PC-9 (cell line): ENCODE measurements around the gene SPON1. TPM values are rescaled to one million over a fixed set of nuclear protein-coding genes. Genes with fewer than 3 reads are reported as not detected.

Experiments used
- BruUV-seq: library from RNA; stranded (reverse); fragments of 400-500 nt; replicated peaks from 2 replicates; lab custom pipeline; 2021; lab: Mats Ljungman, UMichigan
- CTCF ChIA-PET: fragments of 300-600 bp; sonication (Branson Sonifier 250); formaldehyde crosslinking; loops from one replicate; lab custom pipeline; 2022; ENCODE audit warnings: antibody characterized with exemption; lab: Charles Lee
- POLR2A ChIA-PET: fragments of 300-600 bp; sonication (Branson Sonifier 250); formaldehyde crosslinking; loops from one replicate; lab custom pipeline; 2022; ENCODE audit warnings: antibody characterized with exemption; ENCODE audit not compliant: unreplicated experiment; lab: Charles Lee
- DNase-seq, 2 experiments: peaks; one replicate each; pipeline versions ENCODE4 v3.0.0 to v3.0.0-alpha.2; 2015 to 2022; ENCODE audit warnings: mixed read lengths in 1 of 2
- H2AFZ ChIP-seq: fragments of 200-600 bp; sonication (generic); 2 replicates; pipeline ENCODE4 v1.8.1; 2017; ENCODE audit warnings: antibody characterized with exemption
- H3F3A ChIP-seq: fragments of 200-600 bp; sonication (generic); 2 replicates; pipeline ENCODE4 v1.8.1; 2017; ENCODE audit warnings: antibody characterized with exemption, mild to moderate bottlenecking, low read depth; ENCODE audit not compliant: insufficient read depth
- H3K27ac ChIP-seq: fragments of 200-600 bp; sonication (generic); 2 replicates; pipeline ENCODE4 v1.6.1; 2016; ENCODE audit warnings: mixed run types
- H3K27me3 ChIP-seq: fragments of 200-600 bp; sonication (generic); 2 replicates; pipeline ENCODE4 v1.6.1; 2016; ENCODE audit warnings: low read depth, mixed run types; ENCODE audit not compliant: insufficient read depth
- H3K36me3 ChIP-seq: fragments of 200-600 bp; sonication (generic); 2 replicates; pipeline ENCODE4 v1.6.1; 2016; ENCODE audit warnings: low read depth, mixed run types
- H3K4me1 ChIP-seq: fragments of 200-600 bp; sonication (generic); replicated peaks from 2 replicates; pipeline ENCODE4 v1.6.1; 2016; ENCODE audit warnings: mixed run types; ENCODE audit not compliant: insufficient read depth
- H3K4me2 ChIP-seq: fragments of 200-600 bp; sonication (generic); 2 replicates; pipeline ENCODE4 v1.6.1; 2017; ENCODE audit warnings: mixed run types
- H3K4me3 ChIP-seq: fragments of 200-600 bp; sonication (generic); 2 replicates; pipeline ENCODE4 v1.6.1; 2016; ENCODE audit warnings: mixed run types
- H3K79me2 ChIP-seq: fragments of 200-600 bp; sonication (generic); 2 replicates; pipeline ENCODE4 v1.6.1; 2017; ENCODE audit warnings: low read depth, mixed run types
- H3K9me2 ChIP-seq: fragments of 200-600 bp; sonication (generic); 2 replicates; pipeline ENCODE4 v1.8.1; 2017; ENCODE audit warnings: mild to moderate bottlenecking; ENCODE audit not compliant: insufficient read depth
- H3K9me3 ChIP-seq: fragments of 200-600 bp; sonication (generic); 2 replicates; pipeline ENCODE4 v1.8.1; 2016; ENCODE audit warnings: low read depth; ENCODE audit not compliant: insufficient read depth
- H4K20me1 ChIP-seq: fragments of 200-600 bp; sonication (generic); 2 replicates; pipeline ENCODE4 v1.8.1; 2017; ENCODE audit not compliant: insufficient read depth
- EZH2 ChIP-seq: fragments of 200-600 bp; sonication (generic); IDR thresholded peaks from 2 replicates; pipeline ENCODE4 v1.8.0; 2017; ENCODE audit warnings: antibody characterized with exemption, low read depth
- intact Hi-C: fragments of 100-400 bp; cut with micrococcal nuclease; formaldehyde crosslinking; loops from one replicate; pipeline ENCODE4 v1.10.0; 2022; ENCODE audit not compliant: unreplicated experiment
- total RNA-seq: library from RNA; stranded (reverse); gene quantifications from 2 replicates; pipeline ENCODE4 v1.2.3, GENCODE V29; 2021
- TF ChIP-seq, protein P1 (sequence below): fragments of 200-600 bp; sonication (generic); conservative IDR thresholded peaks from 2 replicates; pipeline ENCODE4 v1.6.1; 2017; ENCODE audit warnings: mixed run types, antibody characterized with exemption, mild to moderate bottlenecking, moderate library complexity

Gene SPON1
- total RNA-seq, 1 experiment from 2014 or later: 0.70 TPM

DNA sequence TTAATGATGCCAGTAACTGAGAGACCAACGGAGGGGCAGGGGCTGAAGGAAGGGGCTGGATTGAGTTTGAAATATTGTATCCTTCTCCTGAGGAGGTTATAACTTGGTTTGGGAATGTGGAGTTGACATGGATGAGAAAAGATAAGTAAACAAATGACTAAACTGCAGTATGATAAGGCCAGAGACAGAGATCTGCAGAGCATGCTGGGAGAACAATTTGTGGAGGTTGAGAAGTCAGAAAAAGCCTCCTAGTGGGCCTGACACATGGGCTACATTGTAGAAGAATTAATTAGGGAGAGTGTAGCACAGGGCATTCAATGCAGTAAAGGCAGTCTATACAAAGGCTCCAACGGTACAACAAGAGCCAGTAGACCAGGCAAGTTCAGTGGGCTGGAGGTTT is 55.9 kb downstream of the SPON1 start:
- no peak overlapping the region for H3K4me2 ChIP-seq
- no peak for DNase-seq
- ChIA-PET POLR2A (no interaction called here), CTCF (no interaction called here)
- no peaks in the 10 kb centered on the region for H3K36me3 ChIP-seq
- no peak overlapping the region for H3K27ac ChIP-seq
- H3F3A ChIP-seq: peaks cover 16% of the 10 kb centered on the region; the same call in 1 of the 2 replicates
- peaks cover 40% of the 10 kb centered on the region for H3K4me1 ChIP-seq
- TF ChIP-seq, protein P1, sequence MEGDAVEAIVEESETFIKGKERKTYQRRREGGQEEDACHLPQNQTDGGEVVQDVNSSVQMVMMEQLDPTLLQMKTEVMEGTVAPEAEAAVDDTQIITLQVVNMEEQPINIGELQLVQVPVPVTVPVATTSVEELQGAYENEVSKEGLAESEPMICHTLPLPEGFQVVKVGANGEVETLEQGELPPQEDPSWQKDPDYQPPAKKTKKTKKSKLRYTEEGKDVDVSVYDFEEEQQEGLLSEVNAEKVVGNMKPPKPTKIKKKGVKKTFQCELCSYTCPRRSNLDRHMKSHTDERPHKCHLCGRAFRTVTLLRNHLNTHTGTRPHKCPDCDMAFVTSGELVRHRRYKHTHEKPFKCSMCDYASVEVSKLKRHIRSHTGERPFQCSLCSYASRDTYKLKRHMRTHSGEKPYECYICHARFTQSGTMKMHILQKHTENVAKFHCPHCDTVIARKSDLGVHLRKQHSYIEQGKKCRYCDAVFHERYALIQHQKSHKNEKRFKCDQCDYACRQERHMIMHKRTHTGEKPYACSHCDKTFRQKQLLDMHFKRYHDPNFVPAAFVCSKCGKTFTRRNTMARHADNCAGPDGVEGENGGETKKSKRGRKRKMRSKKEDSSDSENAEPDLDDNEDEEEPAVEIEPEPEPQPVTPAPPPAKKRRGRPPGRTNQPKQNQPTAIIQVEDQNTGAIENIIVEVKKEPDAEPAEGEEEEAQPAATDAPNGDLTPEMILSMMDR: no peak
- no peak for TF ChIP-seq EZH2
- no peaks in the 10 kb centered on the region for H4K20me1 ChIP-seq
- no peaks in the 10 kb centered on the region for H3K79me2 ChIP-seq
- no TSS peak for BruUV-seq
- H2AFZ ChIP-seq: no peak overlapping the region
- no peaks in the 10 kb centered on the region for H3K9me2 ChIP-seq
- no peak overlapping the region for H3K4me3 ChIP-seq
- intact Hi-C loops: no loop called here
- H3K9me3 ChIP-seq: no peaks in the 10 kb centered on the region
- H3K27me3 ChIP-seq: no peaks in the 10 kb centered on the region

DNA sequence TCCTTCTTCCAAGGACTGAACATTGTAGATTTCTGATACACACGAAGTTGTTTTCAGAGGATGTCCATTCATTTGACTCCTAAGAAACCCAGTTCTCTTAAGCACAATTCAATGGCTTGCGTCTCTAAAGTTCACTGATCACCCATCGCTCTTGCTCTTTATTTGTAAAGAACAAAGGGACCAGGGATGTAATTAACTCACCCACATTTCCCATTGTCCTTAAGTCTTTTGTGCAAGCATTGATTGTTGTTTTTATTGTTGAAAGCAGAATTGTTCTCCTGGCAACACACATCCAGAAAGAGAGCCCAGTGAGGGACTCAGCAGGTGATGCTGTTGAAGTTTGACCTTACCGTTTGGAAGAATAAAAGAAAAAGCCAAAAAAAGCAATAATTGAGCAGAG is 59.2 kb downstream of the SPON1 start:
- ChIA-PET CTCF (no interaction called here), POLR2A (no interaction called here)
- Histone ChIP-seq H3K4me1 (peaks cover 20% of the 10 kb centered on the region), H3K9me2 (no peaks in the 10 kb centered on the region), H3K4me3 (no peak overlapping the region), H2AFZ (no peak overlapping the region), H3K4me2 (peak overlapping the region; percentile 20), H3K27me3 (no peaks in the 10 kb centered on the region), H3K9me3 (no peaks in the 10 kb centered on the region), H4K20me1 (no peaks in the 10 kb centered on the region), H3K36me3 (no peaks in the 10 kb centered on the region), H3K27ac (0 out of 2 replicates have a peak overlapping the region, but pooled peaks have one; percentile 37), H3F3A (peaks cover 6% of the 10 kb centered on the region; the same call in 1 of the 2 replicates), H3K79me2 (no peaks in the 10 kb centered on the region)
- no TSS peak for BruUV-seq
- intact Hi-C loops: no loop called here
- TF ChIP-seq, protein P1: no peak
- TF ChIP-seq EZH2: no peak
- DNase-seq: no peak

DNA sequence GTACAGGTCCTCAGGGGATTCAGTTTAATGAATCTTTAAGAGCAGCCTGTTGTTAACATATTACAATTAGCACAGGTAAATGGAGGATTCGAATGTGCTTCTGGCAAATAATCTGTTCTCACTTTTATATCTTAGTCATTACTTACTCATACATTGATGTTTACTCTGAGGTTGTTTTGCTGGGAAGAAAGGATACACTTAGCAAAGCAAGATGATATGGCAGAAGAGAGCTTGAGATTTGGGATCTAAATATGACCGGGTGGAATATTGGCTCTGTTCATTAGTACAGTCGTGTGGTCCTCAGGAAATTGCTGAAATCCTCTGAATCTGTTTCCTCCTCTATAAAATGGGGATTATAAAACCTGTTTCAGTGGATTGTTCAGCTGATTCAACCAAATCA is 59.7 kb downstream of the SPON1 start:
- Histone ChIP-seq H3K4me2 (peak overlapping the region; percentile 20), H3K79me2 (no peaks in the 10 kb centered on the region), H3K9me3 (no peaks in the 10 kb centered on the region), H3K9me2 (no peaks in the 10 kb centered on the region), H3K27ac (peak overlapping the region; percentile 37; the same call in 1 of the 2 replicates), H3K36me3 (no peaks in the 10 kb centered on the region), H3F3A (peaks cover 6% of the 10 kb centered on the region; the same call in 1 of the 2 replicates), H3K27me3 (no peaks in the 10 kb centered on the region), H4K20me1 (no peaks in the 10 kb centered on the region), H2AFZ (peak overlapping the region; percentile 70), H3K4me3 (no peak overlapping the region), H3K4me1 (peaks cover 15% of the 10 kb centered on the region)
- no TSS peak for BruUV-seq
- TF ChIP-seq, protein P1: no peak
- no peak for TF ChIP-seq EZH2
- intact Hi-C loops: no loop called here
- ChIA-PET CTCF (no interaction called here), POLR2A (no interaction called here)
- peak in 1 of 2 experiments; percentile 52 for DNase-seq
